ENCODE measurements around the gene ZNF316. TPM values are rescaled to one million over a fixed set of nuclear protein-coding genes. Genes with fewer than 3 reads are reported as not detected.

The ZNF316 gene
- total and polyA plus RNA-seq, 3 donors from 2014 or later, result 22.7 to 50.9 (median 46.6) TPM

GRCh38 chr7:6680146-6680545 is 43.0 kb downstream of the ZNF316 start:
- Histone ChIP-seq H3K4me3 (no peak overlapping the region), H3K36me3 (ENCODE audit: low read depth, missing control alignments) (no peaks in the 10 kb centered on the region), H3K27me3 (no peaks in the 10 kb centered on the region), H3K9me3 (no peaks in the 10 kb centered on the region), H3K4me1 (no peaks in the 10 kb centered on the region), H3K27ac (no peak overlapping the region)
- 96 to 100% methylated on average over 1 of the region's 1 CpG for WGBS, 2 donors
- intact Hi-C loops (cut with DNase I; ENCODE audit: low total_unique reads), result no loop called here
- TF ChIP-seq POLR2A (IDR thresholded peaks at IDR 0.05), result no peak
- TF ChIP-seq CTCF (IDR thresholded peaks at IDR 0.05), result no peak
- DNase-seq, result no peak

- no peak overlapping the region for H3K27ac ChIP-seq
- 90 to 93% methylated on average over 4 of the region's 4 CpGs for WGBS, 2 donors
- intact Hi-C loops (cut with DNase I; ENCODE audit: low total_unique reads), result no loop called here
- no peaks in the 10 kb centered on the region for H3K4me1 ChIP-seq
- peaks cover 4% of the 10 kb centered on the region for H3K9me3 ChIP-seq
- TF ChIP-seq CTCF (IDR thresholded peaks at IDR 0.05) (no peak), POLR2A (IDR thresholded peaks at IDR 0.05) (no peak)
- no peak for DNase-seq
- no peak overlapping the region for H3K4me3 ChIP-seq
- H3K36me3 ChIP-seq (ENCODE audit: low read depth, missing control alignments), result no peaks in the 10 kb centered on the region
- H3K27me3 ChIP-seq, result no peaks in the 10 kb centered on the region
Observed at GRCh38 chr7:6691103-6691502, 54.0 kb downstream of the ZNF316 start.

GRCh38 chr7:6691609-6692106 is 54.5 kb downstream of the ZNF316 start:
- 95 to 99% methylated on average over 5 of the region's 5 CpGs for WGBS, 2 donors
- H3K9me3 ChIP-seq, result peaks cover 4% of the 10 kb centered on the region
- H3K4me1 ChIP-seq, result no peaks in the 10 kb centered on the region
- no peaks in the 10 kb centered on the region for H3K27me3 ChIP-seq
- H3K36me3 ChIP-seq (ENCODE audit: low read depth, missing control alignments), result no peaks in the 10 kb centered on the region
- intact Hi-C loops (cut with DNase I; ENCODE audit: low total_unique reads), result no loop called here
- H3K4me3 ChIP-seq, result no peak overlapping the region
- DNase-seq, result no peak
- no peak overlapping the region for H3K27ac ChIP-seq
- no peak for TF ChIP-seq POLR2A (IDR thresholded peaks at IDR 0.05)
- TF ChIP-seq CTCF (IDR thresholded peaks at IDR 0.05), result no peak

- Histone ChIP-seq H3K9me3 (no peaks in the 10 kb centered on the region), H3K27ac (no peak overlapping the region), H3K4me1 (peaks cover 10% of the 10 kb centered on the region), H3K4me3 (no peak overlapping the region), H3K36me3 (ENCODE audit: low read depth, missing control alignments) (no peaks in the 10 kb centered on the region), H3K27me3 (no peaks in the 10 kb centered on the region)
- DNase-seq, result no peak
- intact Hi-C loops (cut with DNase I; ENCODE audit: low total_unique reads), result no loop called here
- no peak for TF ChIP-seq CTCF (IDR thresholded peaks at IDR 0.05)
- no peak for TF ChIP-seq POLR2A (IDR thresholded peaks at IDR 0.05)
- WGBS, 2 donors, result 91 to 99% methylated on average over 5 of the region's 5 CpGs
Observed at GRCh38 chr7:6700793-6701192, 63.7 kb downstream of the ZNF316 start.

- H3K4me1 ChIP-seq, result peaks cover 10% of the 10 kb centered on the region
- DNase-seq, result no peak
- no peaks in the 10 kb centered on the region for H3K36me3 ChIP-seq (ENCODE audit: low read depth, missing control alignments)
- no peaks in the 10 kb centered on the region for H3K27me3 ChIP-seq
- intact Hi-C loops (cut with DNase I; ENCODE audit: low total_unique reads), result no loop called here
- H3K9me3 ChIP-seq, result no peaks in the 10 kb centered on the region
- 97 to 100% methylated on average over 1 of the region's 1 CpG for WGBS, 2 donors
- TF ChIP-seq POLR2A (IDR thresholded peaks at IDR 0.05) (no peak), CTCF (IDR thresholded peaks at IDR 0.05) (no peak)
- no peak overlapping the region for H3K27ac ChIP-seq
- no peak overlapping the region for H3K4me3 ChIP-seq
Observed at GRCh38 chr7:6701860-6702259, 64.7 kb downstream of the ZNF316 start.
